K562 (cell line): Measurements from ENCODE around the gene IL17RA. TPM values are rescaled to one million over a fixed set of nuclear protein-coding genes. Genes with fewer than 3 reads are reported as not detected.

Source experiments
- ATAC-seq: fragments of 200-7000 bp; cut with Tn5 transposase; 3 replicates; pipeline ENCODE4 v1.9.1; 2020; ENCODE audit warnings: moderate library complexity
- BruUV-seq: library from RNA; stranded (reverse); fragments of 400-500 nt; replicated peaks from 2 replicates; lab custom pipeline; 2021; lab: Mats Ljungman, UMichigan
- CTCF ChIA-PET: fragments of 300-600 bp; formaldehyde crosslinking; extraction: SDS; loops from one replicate; lab custom pipeline; 2021; ENCODE audit warnings: low intra/inter-chr PET ratio; lab: Yijun Ruan, JAX
- POLR2A ChIA-PET: fragments of 300-600, 350-650 bp; sonication (Branson Sonifier 250); formaldehyde crosslinking; extraction: SDS; loops from one replicate; lab custom pipeline; 2021; ENCODE audit warnings: antibody characterized with exemption, inconsistent platforms; lab: Yijun Ruan, JAX
- DNase-seq, 4 experiments: peaks; one replicate each; pipeline versions ENCODE4 v3.0.0 to v3.0.0-alpha.2; 2011 to 2018; ENCODE audit warnings: low spot score in 3 of 4, mixed read lengths in 3 of 4; ENCODE audit errors: extremely low read depth in 1 of 4
- FAIRE-seq: peaks from 2 replicates; lab custom pipeline; 2011; peaks lifted over from hg19 to GRCh38; lab: Jason Lieb, UNC
- H2AFZ ChIP-seq: 2 replicates; pipeline ENCODE4 v1.6.0; 2011; ENCODE audit warnings: low read depth, low read length, control low read depth, inconsistent platforms
- H3K27ac ChIP-seq: fragments of 200-600 bp; 3 replicates; pipeline ENCODE4 v1.8.0; 2011; ENCODE audit warnings: low read depth, mild to moderate bottlenecking, control low read depth, inconsistent platforms, low read length, moderate library complexity, mixed read lengths; ENCODE audit errors: extremely low read depth
- H3K27me3 ChIP-seq, 2 experiments: fragments of 300-600 bp in 1 of 2; 2 replicates in 1 of 2; 3 replicates in 1 of 2; pipeline versions ENCODE4 v1.6.0 to v1.8.0; 2011; ENCODE audit warnings: inconsistent platforms in 2 of 2, low read length in 2 of 2, mild to moderate bottlenecking in 1 of 2, mixed read lengths in 1 of 2, moderate library complexity in 1 of 2; ENCODE audit not compliant: control insufficient read depth in 2 of 2, insufficient read depth in 2 of 2
- H3K36me3 ChIP-seq: fragments of 300-600 bp; 3 replicates; pipeline ENCODE4 v1.8.0; 2011; ENCODE audit warnings: mild to moderate bottlenecking, low read length, inconsistent platforms; ENCODE audit not compliant: control insufficient read depth, insufficient read depth
- H3K4me1 ChIP-seq, 2 experiments: fragments of 200-600 bp in 1 of 2; replicated peaks in 1 of 2; 2 replicates in 1 of 2; 3 replicates in 1 of 2; pipeline versions ENCODE4 v1.5.1 to v1.8.0; 2011; ENCODE audit warnings: inconsistent platforms in 2 of 2, low read length in 2 of 2, mild to moderate bottlenecking in 1 of 2, mixed read lengths in 1 of 2, moderate library complexity in 1 of 2; ENCODE audit not compliant: control insufficient read depth in 2 of 2, insufficient read depth in 2 of 2
- H3K4me2 ChIP-seq: 2 replicates; pipeline ENCODE4 v1.6.1; 2011; ENCODE audit warnings: low read length, control low read depth, inconsistent platforms, mixed read lengths; ENCODE audit not compliant: insufficient read depth
- H3K4me3 ChIP-seq: fragments of 200-600 bp; sonication (generic), shearing (Covaris generic); 2 replicates; pipeline ENCODE4 v1.5.1; 2016; ENCODE audit warnings: control low read depth, inconsistent platforms
- H3K79me2 ChIP-seq: fragments of 200-600 bp; 3 replicates; pipeline ENCODE4 v1.8.0; 2011; ENCODE audit warnings: low read length, inconsistent platforms; ENCODE audit not compliant: control insufficient read depth, insufficient read depth
- H3K9ac ChIP-seq, 2 experiments: 2 replicates each; pipeline versions ENCODE4 v1.6.0 to v1.6.1; 2011; ENCODE audit warnings: low read depth in 2 of 2, low read length in 2 of 2, control low read depth in 1 of 2, inconsistent platforms in 1 of 2, mild to moderate bottlenecking in 1 of 2, mixed read lengths in 1 of 2; ENCODE audit not compliant: insufficient read depth in 1 of 2
- H3K9me1 ChIP-seq: one replicate; pipeline ENCODE4 v1.6.0; 2011; ENCODE audit warnings: inconsistent platforms, mild to moderate bottlenecking, low read length, moderate library complexity; ENCODE audit not compliant: control insufficient read depth, insufficient read depth
- H3K9me3 ChIP-seq: replicated peaks from 2 replicates; pipeline ENCODE4 v1.5.1; 2011; ENCODE audit warnings: low read depth, low read length, inconsistent platforms; ENCODE audit not compliant: control insufficient read depth, insufficient read depth
- H4K20me1 ChIP-seq: replicated peaks from 2 replicates; pipeline ENCODE4 v1.6.1; 2011; ENCODE audit warnings: low read length, inconsistent platforms, mixed read lengths; ENCODE audit not compliant: control insufficient read depth, insufficient read depth
- BDP1 ChIP-seq: IDR thresholded peaks from 3 replicates; pipeline ENCODE4 v1.6.1; 2011; ENCODE audit not compliant: insufficient read length, insufficient read depth
- CHCHD3 ChIP-seq: fragments of 250-450 bp; sonication (Bioruptor Pico); IDR thresholded peaks from 2 replicates; pipeline ENCODE4 v2.1.2; 2022; ENCODE audit warnings: mild to moderate bottlenecking
- CUX1 ChIP-seq: fragments of 200-800 bp; sonication (Bioruptor generic); IDR thresholded peaks from 2 replicates; pipeline ENCODE4 v1.6.1; 2016; ENCODE audit warnings: missing genetic modification characterization, missing compliant biosample characterization
- ELF4 ChIP-seq: fragments of 450-650 bp; formaldehyde crosslinking; IDR thresholded peaks from 2 replicates; pipeline ENCODE4 v1.4.0; 2022; ENCODE audit warnings: missing genetic modification characterization
- ESRRB ChIP-seq: fragments of 250-450 bp; sonication (Bioruptor Pico); IDR thresholded peaks from 2 replicates; pipeline ENCODE4 v1.5.0; 2020; ENCODE audit warnings: mild to moderate bottlenecking, moderate library complexity, borderline replicate concordance
- FOS ChIP-seq: IDR thresholded peaks from 3 replicates; pipeline ENCODE4 v1.6.1; 2011; ENCODE audit not compliant: insufficient read length; ENCODE audit errors: extremely low read depth
- FOXM1 ChIP-seq, 2 experiments: fragments of 450-650 bp in 1 of 2; sonication (generic) in 1 of 2; formaldehyde crosslinking in 1 of 2; IDR thresholded peaks; 2 replicates each; pipeline versions ENCODE4 v1.6.1 to v1.9.0; 2017 to 2022; ENCODE audit warnings: low read depth in 2 of 2, mild to moderate bottlenecking in 2 of 2, missing genetic modification reagents in 1 of 2, moderate library complexity in 1 of 2
- HBP1 ChIP-seq: fragments of 450-650 bp; formaldehyde crosslinking; IDR thresholded peaks from 2 replicates; pipeline ENCODE4 v1.4.0; 2022; ENCODE audit warnings: missing genetic modification characterization
- HEY1 ChIP-seq: fragments of 250-450 bp; sonication (Bioruptor Pico); IDR thresholded peaks from 2 replicates; pipeline ENCODE4 v1.5.0; 2020; ENCODE audit warnings: mild to moderate bottlenecking, moderate library complexity, borderline replicate concordance
- RAD51 ChIP-seq: fragments of 450-650 bp; IDR thresholded peaks from 2 replicates; pipeline ENCODE4 v1.7.1; 2016; ENCODE audit warnings: low read depth, mild to moderate bottlenecking, borderline replicate concordance
- RNF219 ChIP-seq: fragments of 250-450 bp; sonication (Bioruptor Pico); IDR thresholded peaks from 2 replicates; pipeline ENCODE4 v1.5.0; 2022; ENCODE audit warnings: mild to moderate bottlenecking
- ZNF23 ChIP-seq: fragments of 250-450 bp; sonication (Bioruptor Pico); IDR thresholded peaks from 2 replicates; pipeline ENCODE4 v1.4.0; 2020; ENCODE audit warnings: mild to moderate bottlenecking
- WGBS: fragments of 100-300 bp; shearing (Covaris generic); methylation state at CpG from one replicate; pipeline ENCODE4 v1.1.6; 2016; ENCODE audit warnings: low coverage, mixed read lengths; ENCODE audit not compliant: insufficient coverage; ENCODE audit errors: missing lambda C conversion rate; 5-methylcytosine and 5-hydroxymethylcytosine counted together
- in situ Hi-C: fragments of 300-500 bp; cut with MboI; formaldehyde crosslinking; loops from 4 replicates; pipeline ENCODE4 v1.15.0; 2018; ENCODE audit warnings: inconsistent platforms, mixed read lengths
- intact Hi-C: fragments of 100-400 bp; cut with micrococcal nuclease; formaldehyde crosslinking; loops from 2 replicates; pipeline ENCODE4 v1.14.2; 2022
- polyA plus RNA-seq, 8 experiments: library from polyadenylated mRNA; depleted of rRNA in 4 of 8; stranded (reverse) in 5 of 8; unstranded in 3 of 8; fragments of >200 nt; fragmentation: Nextera tagmentation in 2 of 8; fragmentation: Illumina TruSeq in 1 of 8; extraction: Ambion mirVana in 2 of 8; extraction: Trizol in 1 of 8; gene quantifications; 2 replicates each; pipeline versions ENCODE4 v1.2.1 to v1.2.3, GENCODE V29; 2011 to 2014; ENCODE audit warnings: inconsistent platforms in 1 of 8, missing spikeins in 1 of 8
- total RNA-seq, 7 experiments: library from RNA; depleted of rRNA in 6 of 7; stranded (reverse); fragments of >200 nt in 6 of 7; fragmentation: Illumina TruSeq in 2 of 7; extraction: Trizol in 2 of 7; gene quantifications; 2 replicates each; pipeline versions ENCODE4 v1.2.1 to v1.2.3, GENCODE V29; 2011 to 2021; ENCODE audit warnings: low replicate concordance in 1 of 7

IL17RA gene
- total and polyA plus RNA-seq, 9 of the 15 experiments (the other 6 are each of a cell fraction or from before 2014, with no cell fraction given): 0.17 to 11.8 (median 3.7) TPM

- ChIA-PET CTCF (no interaction called here), POLR2A (no interaction called here)
- FAIRE-seq: no peak
- Histone ChIP-seq H3K27ac (no peak overlapping the region), H3K9me3 (no peaks in the 10 kb centered on the region), H4K20me1 (no peaks in the 10 kb centered on the region), H3K27me3 (no peaks in the 10 kb centered on the region), H3K9me1 (no peaks in the 10 kb centered on the region), H3K4me2 (no peak overlapping the region), H3K4me3 (no peak overlapping the region), H3K79me2 (peaks cover 27% of the 10 kb centered on the region), H3K36me3 (no peaks in the 10 kb centered on the region)
- intact Hi-C loops: no loop called here
- 34% methylated on average over 4 of the region's 4 CpGs for WGBS
- no peak for ATAC-seq
- BruUV-seq: no TSS peak
- no peak for TF ChIP-seq CHCHD3 (CRISPR knock-in tag)
- TF ChIP-seq BDP1: no peak
- TF ChIP-seq RNF219 (CRISPR knock-in tag): no peak
- TF ChIP-seq ELF4 (CRISPR knock-in tag): no peak
- TF ChIP-seq ZNF23 (CRISPR knock-in tag): no peak
- no peak for TF ChIP-seq HEY1 (CRISPR knock-in tag)
- no peak for TF ChIP-seq CUX1 (CRISPR knock-in tag)
- no peak for TF ChIP-seq FOS
- TF ChIP-seq FOXM1 (IDR thresholded peaks at IDR 0.05; ENCODE audit: low read depth): no peak
- no peak for TF ChIP-seq FOXM1 (CRISPR knock-in tag; IDR thresholded peaks at IDR 0.05; ENCODE audit: low read depth)
- TF ChIP-seq ESRRB: no peak
- no peak for TF ChIP-seq HBP1 (CRISPR knock-in tag)
- no peak for TF ChIP-seq RAD51
- TF ChIP-seq, all 486 proteins: peak for 0
- no peak for DNase-seq
- in situ Hi-C loops: loop anchor here (10.0 kb wide), 1 partner anchor 1160 kb away; no protein-coding TSS in a partner anchor
- Histone ChIP-seq H3K4me1 (peaks cover 2 to 16% of the 10 kb centered on the region in 2 experiments; a peak in 2 of 5 replicates), H3K9ac (peak overlapping the region in 1 of 2 experiments; percentile 35; a peak in 1 of 4 replicates), H2AFZ (no peak overlapping the region)
Observed at GRCh38 chr22:17035246-17035645, 49.6 kb upstream of the IL17RA start.
